Activated CD8-positive, alpha-beta memory T cell treated with anti-CD3 and anti-CD28 coated beads, Interleukin-2, amount 50 U/mL, for 1 hour (primary cell): ENCODE data around the gene TMEM151A.
"Not testable (repeated sequence)": the region's sequence is repeated elsewhere in the genome, so short reads cannot be mapped to it uniquely, and the experiment has no call there.

ENCODE experiments used
- DNase-seq: peaks from one replicate; pipeline ENCODE4 v3.0.0-alpha.2; 2020; ENCODE audit errors: extremely low read depth

Gene TMEM151A

GRCh38 chr11:66267379-66268243, 24.1 kb upstream of the TMEM151A start:
- peak; percentile 59 for DNase-seq

GRCh38 chr11:66268244-66268951, 23.3 kb upstream of the TMEM151A start, which contains the start of gene RAB1B:
RAB1B (plus strand) TSS chr11:66268639; CDS start chr11:66268680, 41 bp downstream.
- DNase-seq: peak; percentile 99

- no peak for DNase-seq
These were observed 22.5 kb upstream of the TMEM151A start for GRCh38 chr11:66268952-66269905.

GRCh38 chr11:66271816-66272215, 19.9 kb upstream of the TMEM151A start:
- DNase-seq: no peak

- DNase-seq: no peak
These were observed 19.1 kb upstream of the TMEM151A start for GRCh38 chr11:66272596-66272995.

GRCh38 chr11:66274219-66274618, 17.5 kb upstream of the TMEM151A start:
- no peak for DNase-seq

GRCh38 chr11:66275396-66275795, 16.3 kb upstream of the TMEM151A start:
- DNase-seq: no peak

GRCh38 chr11:66275984-66276612, 15.6 kb upstream of the TMEM151A start:
- no peak for DNase-seq

- not testable (repeated sequence) for DNase-seq
These were observed 15.1 kb upstream of the TMEM151A start for GRCh38 chr11:66276619-66277018.

- DNase-seq: not testable (repeated sequence)
These were observed 14.6 kb upstream of the TMEM151A start for GRCh38 chr11:66277064-66277463.

GRCh38 chr11:66277471-66278362, 14.0 kb upstream of the TMEM151A start, which contains the start of gene CNIH2:
CNIH2 (plus strand) TSS chr11:66278175; CDS start chr11:66278457, 282 bp downstream.
- no peak for DNase-seq

- DNase-seq: no peak
These were observed 13.2 kb upstream of the TMEM151A start for GRCh38 chr11:66278363-66279091.

- DNase-seq: no peak
These were observed 12.5 kb upstream of the TMEM151A start for GRCh38 chr11:66279092-66279734.

GRCh38 chr11:66280428-66280827, 11.3 kb upstream of the TMEM151A start:
- DNase-seq: no peak

- DNase-seq: no peak
These were observed 10.7 kb upstream of the TMEM151A start for GRCh38 chr11:66281001-66281400.

- DNase-seq: no peak
These were observed 9.8 kb upstream of the TMEM151A start for GRCh38 chr11:66281776-66282467.

- peak; percentile 99 for DNase-seq
These were observed 8.9 kb upstream of the TMEM151A start for GRCh38 chr11:66282468-66283455.
